Upper lobe of left lung (tissue), 4 donors: ENCODE data around the gene UNC13B.

Experiments
- CTCF ChIP-seq, 6 experiments: fragments of 450-650 bp in 4 of 6; fragments of 200-600 bp in 2 of 6; sonication (generic) in 2 of 6; IDR thresholded peaks; one replicate each; pipeline ENCODE4 v1.5.1; 2016 to 2019; ENCODE audit warnings: antibody characterized with exemption in 6 of 6
- POLR2AphosphoS5 ChIP-seq, 2 donors: sonication (generic); formaldehyde crosslinking; IDR thresholded peaks; one replicate each; pipeline ENCODE4 v1.5.1; 2017; ENCODE audit warnings: antibody characterized with exemption in 2 of 2

GRCh38 chr9:35395076-35395705, 233.4 kb downstream of the UNC13B start:
- TF ChIP-seq CTCF (IDR thresholded peaks at IDR 0.05) (no peak), POLR2AphosphoS5 (IDR thresholded peaks at IDR 0.05) (no peak)
